Caco-2 (cell line): Measurements from ENCODE around the gene KANSL3. TPM values are rescaled to one million over a fixed set of nuclear protein-coding genes. Genes with fewer than 3 reads are reported as not detected.
A peak's percentile ranks its signal among the peaks of the same experiment; 100 is the strongest.

Source experiments
- BruUV-seq: library from RNA; stranded (reverse); fragments of 400-500 nt; replicated peaks from 2 replicates; lab custom pipeline; 2021; lab: Mats Ljungman, UMichigan
- CTCF ChIA-PET: fragments of 300-600 bp; sonication (Branson Sonifier 250); formaldehyde crosslinking; loops from one replicate; lab custom pipeline; 2022; ENCODE audit warnings: antibody characterized with exemption; lab: Charles Lee
- POLR2A ChIA-PET: fragments of 300-600 bp; sonication (Branson Sonifier 250); formaldehyde crosslinking; loops from one replicate; lab custom pipeline; 2022; ENCODE audit warnings: antibody characterized with exemption; lab: Charles Lee
- DNase-seq, 2 experiments: peaks; one replicate each; pipeline versions ENCODE4 v3.0.0 to v3.0.0-alpha.2; 2020 to 2022
- H3K27me3 ChIP-seq: replicated peaks from 2 replicates; pipeline ENCODE4 v1.6.0; 2011; ENCODE audit warnings: low read length; ENCODE audit not compliant: control insufficient read depth, insufficient read depth
- H3K36me3 ChIP-seq: 2 replicates; pipeline ENCODE4 v1.5.1; 2011; ENCODE audit warnings: low read length; ENCODE audit not compliant: control insufficient read depth, insufficient read depth
- H3K4me1 ChIP-seq: fragments of 250-450 bp; sonication (Bioruptor Pico); 2 replicates; pipeline ENCODE4 v1.5.1; 2020; ENCODE audit warnings: mild to moderate bottlenecking
- H3K4me3 ChIP-seq: 2 replicates; pipeline ENCODE4 v1.5.1; 2011; ENCODE audit warnings: low read depth, mild to moderate bottlenecking, control low read depth, low read length
- H3K9me3 ChIP-seq: fragments of 250-450 bp; sonication (Bioruptor Pico); 2 replicates; pipeline ENCODE4 v1.5.1; 2020; ENCODE audit warnings: mild to moderate bottlenecking, moderate library complexity
- H3K27ac Mint-ChIP-seq: one replicate; pipeline ENCODE4 v1.8.0; 2022; ENCODE audit warnings: mixed read lengths; ENCODE audit not compliant: unreplicated experiment
- H3K27me3 Mint-ChIP-seq: one replicate; pipeline ENCODE4 v1.8.0; 2022; ENCODE audit warnings: mixed read lengths; ENCODE audit not compliant: insufficient read depth, unreplicated experiment
- H3K36me3 Mint-ChIP-seq: one replicate; pipeline ENCODE4 v1.8.0; 2022; ENCODE audit warnings: mild to moderate bottlenecking, mixed read lengths; ENCODE audit not compliant: insufficient read depth, unreplicated experiment
- H3K4me1 Mint-ChIP-seq: one replicate; pipeline ENCODE4 v1.8.0; 2022; ENCODE audit warnings: low read depth, mixed read lengths; ENCODE audit not compliant: unreplicated experiment
- H3K4me3 Mint-ChIP-seq: one replicate; pipeline ENCODE4 v1.8.0; 2022; ENCODE audit warnings: mild to moderate bottlenecking, moderate library complexity, mixed read lengths; ENCODE audit not compliant: unreplicated experiment
- H3K9me3 Mint-ChIP-seq: one replicate; pipeline ENCODE4 v1.8.0; 2022; ENCODE audit warnings: mixed read lengths; ENCODE audit not compliant: unreplicated experiment
- intact Hi-C: fragments of 100-400 bp; cut with micrococcal nuclease; formaldehyde crosslinking; loops from one replicate; pipeline ENCODE4 v1.10.0; 2022; ENCODE audit not compliant: unreplicated experiment
- total RNA-seq: library from RNA; stranded (reverse); gene quantifications from 2 replicates; pipeline ENCODE4 v1.2.3, GENCODE V29; 2022
- TF ChIP-seq, protein P1 (sequence below), 2 experiments: fragments of 200-600 bp in 1 of 2; IDR thresholded peaks; 1 replicate in 1 of 2; 2 replicates in 1 of 2; pipeline versions ENCODE4 v1.5.1 to v1.8.0; 2011 to 2022; ENCODE audit warnings: antibody characterized with exemption in 1 of 2, control low read depth in 1 of 2, inconsistent platforms in 1 of 2, low read depth in 1 of 2, low read length in 1 of 2, mild to moderate bottlenecking in 1 of 2, moderate library complexity in 1 of 2; ENCODE audit not compliant: insufficient read depth in 1 of 2, severe bottlenecking in 1 of 2, unreplicated experiment in 1 of 2

Gene KANSL3
- total RNA-seq, 1 experiment from 2014 or later = 48.6 TPM

DNA sequence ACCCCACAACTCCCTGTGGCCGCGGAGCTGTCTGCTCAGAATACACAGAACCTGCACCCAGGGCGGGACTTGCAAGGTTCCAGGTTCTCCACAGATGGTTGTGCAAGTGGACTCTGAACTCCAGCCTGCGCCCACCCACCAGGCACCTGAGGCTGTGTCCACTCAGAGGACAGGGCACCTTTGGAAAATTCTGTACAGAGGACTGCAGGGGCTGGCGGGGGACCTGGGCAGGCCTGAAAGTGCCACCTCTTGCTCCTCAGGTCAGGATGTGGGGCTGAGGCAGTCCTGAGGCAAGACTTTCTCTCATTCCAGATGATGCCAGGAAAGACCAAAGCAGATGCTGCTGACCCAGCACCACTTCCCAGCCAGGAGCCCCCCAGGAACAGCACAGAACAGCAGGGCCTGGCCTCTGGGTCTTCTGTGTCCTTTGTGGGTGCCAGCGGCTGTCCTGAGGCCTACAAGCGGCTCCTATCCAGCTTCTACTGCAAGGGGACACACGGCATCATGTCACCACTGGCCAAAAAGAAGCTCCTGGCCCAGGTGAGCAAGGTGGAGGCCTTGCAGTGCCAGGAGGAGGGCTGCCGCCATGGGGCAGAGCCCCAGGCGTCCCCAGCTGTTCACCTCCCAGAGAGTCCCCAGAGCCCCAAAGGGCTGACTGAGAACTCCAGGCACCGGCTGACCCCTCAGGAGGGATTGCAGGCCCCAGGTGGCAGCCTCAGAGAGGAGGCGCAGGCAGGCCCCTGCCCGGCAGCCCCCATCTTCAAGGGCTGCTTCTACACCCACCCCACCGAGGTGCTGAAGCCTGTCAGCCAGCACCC lies 87.1 kb downstream of the KANSL3 start:
- CTCF ChIA-PET = interaction anchor here (0.6 to 1.6 kb wide), 3 partner anchors 13 to 206 kb away, joined by 3 to 6 read pairs (median 3); no protein-coding TSS in a partner anchor
- H3K27me3 Mint-ChIP-seq = no peaks in the 10 kb centered on the region
- no TSS peak for BruUV-seq
- no peak overlapping the region for H3K27ac Mint-ChIP-seq
- no peak overlapping the region for H3K4me3 Mint-ChIP-seq
- no peaks in the 10 kb centered on the region for H3K9me3 Mint-ChIP-seq
- H3K36me3 Mint-ChIP-seq = no peaks in the 10 kb centered on the region
- H3K36me3 ChIP-seq = no peaks in the 10 kb centered on the region
- intact Hi-C loops = loop anchor here (1.0 kb wide), 1 partner anchor 29 kb away; no protein-coding TSS in a partner anchor
- H3K27me3 ChIP-seq = no peaks in the 10 kb centered on the region
- H3K4me1 ChIP-seq = peaks cover 10% of the 10 kb centered on the region
- no peaks in the 10 kb centered on the region for H3K4me1 Mint-ChIP-seq
- DNase-seq = peak in 1 of 2 experiments; percentile 18
- H3K9me3 ChIP-seq = peaks cover 5% of the 10 kb centered on the region; the same call in 1 of the 2 replicates
- POLR2A ChIA-PET = no interaction called here
- H3K4me3 ChIP-seq = no peak overlapping the region
- TF ChIP-seq, protein P1, sequence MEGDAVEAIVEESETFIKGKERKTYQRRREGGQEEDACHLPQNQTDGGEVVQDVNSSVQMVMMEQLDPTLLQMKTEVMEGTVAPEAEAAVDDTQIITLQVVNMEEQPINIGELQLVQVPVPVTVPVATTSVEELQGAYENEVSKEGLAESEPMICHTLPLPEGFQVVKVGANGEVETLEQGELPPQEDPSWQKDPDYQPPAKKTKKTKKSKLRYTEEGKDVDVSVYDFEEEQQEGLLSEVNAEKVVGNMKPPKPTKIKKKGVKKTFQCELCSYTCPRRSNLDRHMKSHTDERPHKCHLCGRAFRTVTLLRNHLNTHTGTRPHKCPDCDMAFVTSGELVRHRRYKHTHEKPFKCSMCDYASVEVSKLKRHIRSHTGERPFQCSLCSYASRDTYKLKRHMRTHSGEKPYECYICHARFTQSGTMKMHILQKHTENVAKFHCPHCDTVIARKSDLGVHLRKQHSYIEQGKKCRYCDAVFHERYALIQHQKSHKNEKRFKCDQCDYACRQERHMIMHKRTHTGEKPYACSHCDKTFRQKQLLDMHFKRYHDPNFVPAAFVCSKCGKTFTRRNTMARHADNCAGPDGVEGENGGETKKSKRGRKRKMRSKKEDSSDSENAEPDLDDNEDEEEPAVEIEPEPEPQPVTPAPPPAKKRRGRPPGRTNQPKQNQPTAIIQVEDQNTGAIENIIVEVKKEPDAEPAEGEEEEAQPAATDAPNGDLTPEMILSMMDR (IDR thresholded peaks at IDR 0.05; ENCODE audit: insufficient read depth in 1 of 2, low read depth in 1 of 2, low read length in 1 of 2, severe bottlenecking in 1 of 2, unreplicated experiment in 1 of 2) = no peak

DNA sequence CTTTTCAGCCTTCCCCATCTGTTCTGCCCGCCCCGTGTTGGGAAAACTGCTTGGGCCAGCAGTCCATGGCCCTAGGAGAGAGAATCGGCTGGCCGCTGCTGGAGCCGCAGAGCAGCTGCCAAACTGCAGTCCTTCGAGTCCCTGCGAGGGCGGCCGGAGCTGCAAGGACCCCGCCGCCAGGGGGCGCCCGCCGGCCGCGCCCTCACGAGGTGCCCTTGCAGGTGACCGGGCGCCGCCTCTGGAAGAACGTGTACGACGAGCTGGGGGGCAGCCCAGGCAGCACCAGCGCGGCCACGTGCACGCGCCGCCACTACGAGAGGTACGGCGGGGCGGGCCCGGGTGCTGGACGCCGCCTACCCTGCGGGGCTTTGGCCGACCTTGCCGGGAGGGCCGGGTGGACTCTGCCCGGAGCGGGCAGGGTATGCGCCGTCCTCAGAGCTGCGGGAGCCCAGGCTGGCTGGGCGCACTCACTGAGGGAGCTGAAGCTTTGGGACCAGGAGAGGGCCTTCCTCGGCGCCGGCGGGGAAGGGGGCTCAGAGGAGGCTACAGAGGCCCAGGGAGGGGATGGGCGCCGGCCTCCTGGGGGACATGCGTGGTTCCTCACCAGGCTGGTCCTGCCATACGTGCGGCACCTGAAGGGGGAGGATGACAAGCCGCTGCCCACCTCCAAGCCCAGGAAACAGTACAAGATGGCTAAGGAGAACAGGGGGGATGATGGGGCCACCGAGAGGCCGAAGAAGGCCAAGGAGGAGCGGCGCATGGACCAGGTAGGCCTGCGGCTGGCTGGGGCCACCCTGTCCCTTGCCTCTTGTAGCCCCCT lies 87.9 kb downstream of the KANSL3 start:
- H3K9me3 ChIP-seq = peaks cover 6% of the 10 kb centered on the region; the same call in 1 of the 2 replicates
- no peak overlapping the region for H3K4me3 ChIP-seq
- H3K27me3 ChIP-seq = no peaks in the 10 kb centered on the region
- no TSS peak for BruUV-seq
- no peak overlapping the region for H3K4me3 Mint-ChIP-seq
- no peaks in the 10 kb centered on the region for H3K36me3 ChIP-seq
- TF ChIP-seq, protein P1 (IDR thresholded peaks at IDR 0.05; ENCODE audit: insufficient read depth in 1 of 2, low read depth in 1 of 2, low read length in 1 of 2, severe bottlenecking in 1 of 2, unreplicated experiment in 1 of 2) = peak; percentile 22 to 62
- peaks cover 1% of the 10 kb centered on the region for H3K4me1 ChIP-seq
- H3K4me1 Mint-ChIP-seq = no peaks in the 10 kb centered on the region
- no peaks in the 10 kb centered on the region for H3K27me3 Mint-ChIP-seq
- no peaks in the 10 kb centered on the region for H3K9me3 Mint-ChIP-seq
- H3K36me3 Mint-ChIP-seq = no peaks in the 10 kb centered on the region
- CTCF ChIA-PET = interaction anchor here (0.6 to 1.6 kb wide), 5 partner anchors 12 to 211 kb away, joined by 3 to 6 read pairs (median 3); no protein-coding TSS in a partner anchor
- POLR2A ChIA-PET = no interaction called here
- H3K27ac Mint-ChIP-seq = no peak overlapping the region
- DNase-seq = peak; percentile 32 to 70
- intact Hi-C loops = loop anchor here (1.0 kb wide), 1 partner anchor 30 kb away; no protein-coding TSS in a partner anchor

DNA sequence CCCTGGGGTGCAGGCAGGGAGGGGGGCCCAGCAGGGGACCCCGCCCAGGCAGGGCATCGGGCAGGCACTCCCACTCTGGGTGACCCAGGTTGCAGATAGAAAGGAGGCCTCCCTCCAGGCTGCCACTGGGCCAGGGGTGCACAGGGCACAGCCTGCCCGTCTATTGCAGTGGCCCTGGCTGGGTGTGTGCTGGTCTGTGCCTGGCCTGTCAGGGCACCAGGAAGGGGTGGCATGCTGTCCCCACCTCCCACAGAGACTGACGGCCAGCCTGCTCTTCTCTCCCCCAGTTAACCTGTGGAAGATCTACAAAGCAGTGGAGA lies 88.7 kb downstream of the KANSL3 start:
- Histone ChIP-seq H3K4me3 (no peak overlapping the region), H3K9me3 (peaks cover 6% of the 10 kb centered on the region; the same call in 1 of the 2 replicates), H3K36me3 (no peaks in the 10 kb centered on the region), H3K27me3 (no peaks in the 10 kb centered on the region), H3K4me1 (no peaks in the 10 kb centered on the region; the same call in 1 of the 2 replicates)
- Mint-ChIP-seq H3K9me3 (no peaks in the 10 kb centered on the region), H3K36me3 (no peaks in the 10 kb centered on the region), H3K27ac (no peak overlapping the region), H3K27me3 (no peaks in the 10 kb centered on the region), H3K4me1 (no peaks in the 10 kb centered on the region), H3K4me3 (no peak overlapping the region)
- TF ChIP-seq, protein P1 (IDR thresholded peaks at IDR 0.05; ENCODE audit: insufficient read depth in 1 of 2, low read depth in 1 of 2, low read length in 1 of 2, severe bottlenecking in 1 of 2, unreplicated experiment in 1 of 2) = no peak
- peak in 1 of 2 experiments; percentile 37 for DNase-seq
- no TSS peak for BruUV-seq
- POLR2A ChIA-PET = no interaction called here
- intact Hi-C loops = no loop called here
- CTCF ChIA-PET = interaction anchor here (1.1 to 1.6 kb wide), 3 partner anchors 12 to 212 kb away, joined by 3 to 6 read pairs (median 4); no protein-coding TSS in a partner anchor
